Endothelial cell of hepatic sinusoid (primary cell): ENCODE results near the gene LDLRAD4.

Experiments used
- in situ Hi-C: cut with HindIII; loops from 2 replicates; pipeline ENCODE4 v1.10.0; 2017; ENCODE audit warnings: low sequenced_read_pairs

The LDLRAD4 gene

GRCh38 chr18:13379930-13380690, 161.6 kb downstream of the LDLRAD4 start:
- in situ Hi-C loops, result loop anchor here (5.0 kb wide), 1 partner anchor 43 kb away; no protein-coding TSS in a partner anchor

GRCh38 chr18:13380691-13381070, 162.1 kb downstream of the LDLRAD4 start:
- in situ Hi-C loops, result loop anchor here (5.0 kb wide), 1 partner anchor 43 kb away; no protein-coding TSS in a partner anchor

GRCh38 chr18:13381331-13381730, 162.8 kb downstream of the LDLRAD4 start:
- in situ Hi-C loops, result loop anchor here (5.0 kb wide), 1 partner anchor 44 kb away; no protein-coding TSS in a partner anchor

GRCh38 chr18:13381944-13382365, 163.4 kb downstream of the LDLRAD4 start:
- in situ Hi-C loops, result loop anchor here (5.0 kb wide), 1 partner anchor 45 kb away; no protein-coding TSS in a partner anchor

GRCh38 chr18:13382366-13382953, 163.9 kb downstream of the LDLRAD4 start:
- in situ Hi-C loops, result loop anchor here (5.0 kb wide), 1 partner anchor 45 kb away; no protein-coding TSS in a partner anchor

- in situ Hi-C loops, result loop anchor here (5.0 kb wide), 1 partner anchor 46 kb away; no protein-coding TSS in a partner anchor
Observed at GRCh38 chr18:13382954-13383827, 164.6 kb downstream of the LDLRAD4 start.

GRCh38 chr18:13386891-13387801, 168.6 kb downstream of the LDLRAD4 start:
- in situ Hi-C loops, result no loop called here

- in situ Hi-C loops, result no loop called here
Observed at GRCh38 chr18:13387855-13388548, 169.4 kb downstream of the LDLRAD4 start.

- in situ Hi-C loops, result no loop called here
Observed at GRCh38 chr18:13388586-13389490, 170.3 kb downstream of the LDLRAD4 start.

- in situ Hi-C loops, result no loop called here
Observed at GRCh38 chr18:13389491-13390131, 171.1 kb downstream of the LDLRAD4 start.

- in situ Hi-C loops, result no loop called here
Observed at GRCh38 chr18:13390196-13390595, 171.6 kb downstream of the LDLRAD4 start.

- in situ Hi-C loops, result no loop called here
Observed at GRCh38 chr18:13390711-13391110, 172.2 kb downstream of the LDLRAD4 start.

- in situ Hi-C loops, result no loop called here
Observed at GRCh38 chr18:13392029-13392750, 173.6 kb downstream of the LDLRAD4 start.

- in situ Hi-C loops, result no loop called here
Observed at GRCh38 chr18:13392899-13393298, 174.3 kb downstream of the LDLRAD4 start.

- in situ Hi-C loops, result no loop called here
Observed at GRCh38 chr18:13393338-13393737, 174.8 kb downstream of the LDLRAD4 start.

GRCh38 chr18:13394801-13395200, 176.2 kb downstream of the LDLRAD4 start:
- in situ Hi-C loops, result no loop called here

GRCh38 chr18:13395577-13395976, 177.0 kb downstream of the LDLRAD4 start:
- in situ Hi-C loops, result no loop called here
